ENCODE data around the gene ELFN1.

DNA sequence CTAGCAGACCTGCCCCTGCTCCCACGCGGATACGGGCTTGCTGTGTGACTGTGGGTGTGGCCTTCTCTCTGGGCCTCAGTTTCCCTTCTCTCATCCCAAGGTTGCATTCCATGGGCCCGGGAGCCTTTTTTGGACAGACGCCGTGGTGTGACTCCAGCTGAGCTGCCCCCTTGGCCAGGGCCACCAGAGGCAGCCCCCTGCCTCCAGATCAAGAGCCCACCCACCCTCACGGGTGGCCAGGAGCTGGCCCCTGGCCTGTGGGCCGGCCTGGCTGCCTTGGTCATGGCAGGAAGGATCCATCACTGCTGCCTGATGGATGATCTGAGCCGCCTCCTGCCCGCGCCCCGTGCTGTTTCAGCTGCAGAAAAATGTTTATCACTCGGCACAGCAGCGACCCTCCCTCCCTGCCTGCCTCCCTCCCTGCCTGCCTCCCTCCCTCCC is 27.8 kb upstream of the ELFN1 start:
- TF ChIP-seq, protein P1, sequence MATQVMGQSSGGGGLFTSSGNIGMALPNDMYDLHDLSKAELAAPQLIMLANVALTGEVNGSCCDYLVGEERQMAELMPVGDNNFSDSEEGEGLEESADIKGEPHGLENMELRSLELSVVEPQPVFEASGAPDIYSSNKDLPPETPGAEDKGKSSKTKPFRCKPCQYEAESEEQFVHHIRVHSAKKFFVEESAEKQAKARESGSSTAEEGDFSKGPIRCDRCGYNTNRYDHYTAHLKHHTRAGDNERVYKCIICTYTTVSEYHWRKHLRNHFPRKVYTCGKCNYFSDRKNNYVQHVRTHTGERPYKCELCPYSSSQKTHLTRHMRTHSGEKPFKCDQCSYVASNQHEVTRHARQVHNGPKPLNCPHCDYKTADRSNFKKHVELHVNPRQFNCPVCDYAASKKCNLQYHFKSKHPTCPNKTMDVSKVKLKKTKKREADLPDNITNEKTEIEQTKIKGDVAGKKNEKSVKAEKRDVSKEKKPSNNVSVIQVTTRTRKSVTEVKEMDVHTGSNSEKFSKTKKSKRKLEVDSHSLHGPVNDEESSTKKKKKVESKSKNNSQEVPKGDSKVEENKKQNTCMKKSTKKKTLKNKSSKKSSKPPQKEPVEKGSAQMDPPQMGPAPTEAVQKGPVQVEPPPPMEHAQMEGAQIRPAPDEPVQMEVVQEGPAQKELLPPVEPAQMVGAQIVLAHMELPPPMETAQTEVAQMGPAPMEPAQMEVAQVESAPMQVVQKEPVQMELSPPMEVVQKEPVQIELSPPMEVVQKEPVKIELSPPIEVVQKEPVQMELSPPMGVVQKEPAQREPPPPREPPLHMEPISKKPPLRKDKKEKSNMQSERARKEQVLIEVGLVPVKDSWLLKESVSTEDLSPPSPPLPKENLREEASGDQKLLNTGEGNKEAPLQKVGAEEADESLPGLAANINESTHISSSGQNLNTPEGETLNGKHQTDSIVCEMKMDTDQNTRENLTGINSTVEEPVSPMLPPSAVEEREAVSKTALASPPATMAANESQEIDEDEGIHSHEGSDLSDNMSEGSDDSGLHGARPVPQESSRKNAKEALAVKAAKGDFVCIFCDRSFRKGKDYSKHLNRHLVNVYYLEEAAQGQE (IDR thresholded peaks at IDR 0.05): no peak
- TF ChIP-seq EGR1 (IDR thresholded peaks at IDR 0.05; ENCODE audit: low read depth in 2 of 2) (no peak), RAD21 (IDR thresholded peaks at IDR 0.05) (no peak), RXRA (IDR thresholded peaks at IDR 0.05) (no peak)
- TF ChIP-seq, protein P2, sequence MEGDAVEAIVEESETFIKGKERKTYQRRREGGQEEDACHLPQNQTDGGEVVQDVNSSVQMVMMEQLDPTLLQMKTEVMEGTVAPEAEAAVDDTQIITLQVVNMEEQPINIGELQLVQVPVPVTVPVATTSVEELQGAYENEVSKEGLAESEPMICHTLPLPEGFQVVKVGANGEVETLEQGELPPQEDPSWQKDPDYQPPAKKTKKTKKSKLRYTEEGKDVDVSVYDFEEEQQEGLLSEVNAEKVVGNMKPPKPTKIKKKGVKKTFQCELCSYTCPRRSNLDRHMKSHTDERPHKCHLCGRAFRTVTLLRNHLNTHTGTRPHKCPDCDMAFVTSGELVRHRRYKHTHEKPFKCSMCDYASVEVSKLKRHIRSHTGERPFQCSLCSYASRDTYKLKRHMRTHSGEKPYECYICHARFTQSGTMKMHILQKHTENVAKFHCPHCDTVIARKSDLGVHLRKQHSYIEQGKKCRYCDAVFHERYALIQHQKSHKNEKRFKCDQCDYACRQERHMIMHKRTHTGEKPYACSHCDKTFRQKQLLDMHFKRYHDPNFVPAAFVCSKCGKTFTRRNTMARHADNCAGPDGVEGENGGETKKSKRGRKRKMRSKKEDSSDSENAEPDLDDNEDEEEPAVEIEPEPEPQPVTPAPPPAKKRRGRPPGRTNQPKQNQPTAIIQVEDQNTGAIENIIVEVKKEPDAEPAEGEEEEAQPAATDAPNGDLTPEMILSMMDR (IDR thresholded peaks at IDR 0.05; ENCODE audit: low read depth, low read length, missing input control): no peak
- TF ChIP-seq, protein P3, sequence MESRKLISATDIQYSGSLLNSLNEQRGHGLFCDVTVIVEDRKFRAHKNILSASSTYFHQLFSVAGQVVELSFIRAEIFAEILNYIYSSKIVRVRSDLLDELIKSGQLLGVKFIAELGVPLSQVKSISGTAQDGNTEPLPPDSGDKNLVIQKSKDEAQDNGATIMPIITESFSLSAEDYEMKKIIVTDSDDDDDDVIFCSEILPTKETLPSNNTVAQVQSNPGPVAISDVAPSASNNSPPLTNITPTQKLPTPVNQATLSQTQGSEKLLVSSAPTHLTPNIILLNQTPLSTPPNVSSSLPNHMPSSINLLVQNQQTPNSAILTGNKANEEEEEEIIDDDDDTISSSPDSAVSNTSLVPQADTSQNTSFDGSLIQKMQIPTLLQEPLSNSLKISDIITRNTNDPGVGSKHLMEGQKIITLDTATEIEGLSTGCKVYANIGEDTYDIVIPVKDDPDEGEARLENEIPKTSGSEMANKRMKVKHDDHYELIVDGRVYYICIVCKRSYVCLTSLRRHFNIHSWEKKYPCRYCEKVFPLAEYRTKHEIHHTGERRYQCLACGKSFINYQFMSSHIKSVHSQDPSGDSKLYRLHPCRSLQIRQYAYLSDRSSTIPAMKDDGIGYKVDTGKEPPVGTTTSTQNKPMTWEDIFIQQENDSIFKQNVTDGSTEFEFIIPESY (IDR thresholded peaks at IDR 0.05): no peak
- TF ChIP-seq, protein P4, sequence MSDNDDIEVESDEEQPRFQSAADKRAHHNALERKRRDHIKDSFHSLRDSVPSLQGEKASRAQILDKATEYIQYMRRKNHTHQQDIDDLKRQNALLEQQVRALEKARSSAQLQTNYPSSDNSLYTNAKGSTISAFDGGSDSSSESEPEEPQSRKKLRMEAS (IDR thresholded peaks at IDR 0.05): no peak
